ENCODE results near the gene VIPR1.

Gene VIPR1

DNA sequence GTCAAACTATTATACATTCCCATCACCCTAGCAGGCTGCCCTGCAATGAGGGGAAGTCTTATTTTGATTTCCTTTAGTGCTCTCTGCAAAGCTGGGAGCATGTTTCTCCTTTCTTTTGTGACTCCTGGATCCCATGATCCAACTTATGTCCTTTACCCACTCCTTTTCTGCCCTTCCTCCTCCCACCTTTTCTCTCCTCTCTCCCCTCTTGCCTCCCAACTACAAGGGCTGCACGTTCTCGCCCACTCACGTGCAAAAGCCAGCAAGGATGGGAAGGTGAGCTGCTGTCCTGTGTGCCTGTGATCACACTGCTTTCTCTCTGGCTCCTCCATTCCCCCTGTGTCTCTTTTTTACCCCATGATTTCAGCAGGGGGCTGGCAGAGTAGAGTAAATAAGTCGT, 6.1 kb downstream of the VIPR1 start:
- TF ChIP-seq, protein P1, sequence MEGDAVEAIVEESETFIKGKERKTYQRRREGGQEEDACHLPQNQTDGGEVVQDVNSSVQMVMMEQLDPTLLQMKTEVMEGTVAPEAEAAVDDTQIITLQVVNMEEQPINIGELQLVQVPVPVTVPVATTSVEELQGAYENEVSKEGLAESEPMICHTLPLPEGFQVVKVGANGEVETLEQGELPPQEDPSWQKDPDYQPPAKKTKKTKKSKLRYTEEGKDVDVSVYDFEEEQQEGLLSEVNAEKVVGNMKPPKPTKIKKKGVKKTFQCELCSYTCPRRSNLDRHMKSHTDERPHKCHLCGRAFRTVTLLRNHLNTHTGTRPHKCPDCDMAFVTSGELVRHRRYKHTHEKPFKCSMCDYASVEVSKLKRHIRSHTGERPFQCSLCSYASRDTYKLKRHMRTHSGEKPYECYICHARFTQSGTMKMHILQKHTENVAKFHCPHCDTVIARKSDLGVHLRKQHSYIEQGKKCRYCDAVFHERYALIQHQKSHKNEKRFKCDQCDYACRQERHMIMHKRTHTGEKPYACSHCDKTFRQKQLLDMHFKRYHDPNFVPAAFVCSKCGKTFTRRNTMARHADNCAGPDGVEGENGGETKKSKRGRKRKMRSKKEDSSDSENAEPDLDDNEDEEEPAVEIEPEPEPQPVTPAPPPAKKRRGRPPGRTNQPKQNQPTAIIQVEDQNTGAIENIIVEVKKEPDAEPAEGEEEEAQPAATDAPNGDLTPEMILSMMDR (IDR thresholded peaks at IDR 0.05; ENCODE audit: borderline replicate concordance, control extremely low read depth, extremely low read depth, insufficient read depth, missing control alignments) = no peak
- no peak for DNase-seq (ENCODE audit: low spot score)
- in situ Hi-C loops (cut with MboI; ENCODE audit: low sequenced_read_pairs, unreplicated experiment) = no loop called here

DNA sequence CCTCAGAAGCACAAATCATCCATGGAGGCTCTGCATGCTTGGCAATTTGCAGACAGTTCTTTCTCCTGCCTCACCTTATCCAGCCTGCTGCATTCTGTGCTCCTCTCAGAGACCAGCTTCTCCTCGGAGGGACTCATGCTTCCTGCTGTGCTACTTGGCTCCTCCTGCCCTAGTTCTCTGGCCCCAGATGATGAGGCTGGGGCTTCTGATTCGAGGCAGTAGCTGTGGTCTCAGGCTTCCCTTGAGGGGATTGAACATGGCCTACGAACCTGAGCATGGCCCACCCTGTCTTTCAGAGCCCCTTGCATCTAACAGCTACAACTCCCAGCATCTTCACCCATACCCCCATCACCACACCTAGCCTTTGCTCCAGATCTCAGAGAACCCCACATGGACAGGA, 6.7 kb downstream of the VIPR1 start:
- DNase-seq (ENCODE audit: low spot score) = no peak
- in situ Hi-C loops (cut with MboI; ENCODE audit: low sequenced_read_pairs, unreplicated experiment) = no loop called here
- TF ChIP-seq, protein P1 (IDR thresholded peaks at IDR 0.05; ENCODE audit: borderline replicate concordance, control extremely low read depth, extremely low read depth, insufficient read depth, missing control alignments) = no peak

DNA sequence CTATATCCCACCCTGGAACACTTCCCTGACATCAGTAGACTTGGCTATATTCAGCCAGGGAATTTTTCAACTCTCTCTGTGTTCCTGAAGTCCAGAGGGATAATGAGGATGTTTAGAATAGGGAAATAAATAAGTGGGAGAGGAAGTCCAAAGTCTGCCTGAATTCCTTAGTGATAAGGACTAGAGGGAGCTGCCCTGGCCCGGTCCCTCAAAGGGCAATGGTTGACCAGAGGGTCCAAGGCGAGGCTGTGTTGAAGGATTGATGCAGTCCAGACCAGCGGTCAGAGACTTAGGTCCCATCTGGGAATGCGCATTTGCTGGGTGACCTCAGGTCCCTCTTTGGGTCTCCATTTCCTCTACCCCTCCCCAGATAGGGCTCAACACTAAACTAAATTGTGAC, 7.9 kb downstream of the VIPR1 start:
- in situ Hi-C loops (cut with MboI; ENCODE audit: low sequenced_read_pairs, unreplicated experiment) = no loop called here
- TF ChIP-seq, protein P1 (IDR thresholded peaks at IDR 0.05; ENCODE audit: borderline replicate concordance, control extremely low read depth, extremely low read depth, insufficient read depth, missing control alignments) = no peak
- no peak for DNase-seq (ENCODE audit: low spot score)

DNA sequence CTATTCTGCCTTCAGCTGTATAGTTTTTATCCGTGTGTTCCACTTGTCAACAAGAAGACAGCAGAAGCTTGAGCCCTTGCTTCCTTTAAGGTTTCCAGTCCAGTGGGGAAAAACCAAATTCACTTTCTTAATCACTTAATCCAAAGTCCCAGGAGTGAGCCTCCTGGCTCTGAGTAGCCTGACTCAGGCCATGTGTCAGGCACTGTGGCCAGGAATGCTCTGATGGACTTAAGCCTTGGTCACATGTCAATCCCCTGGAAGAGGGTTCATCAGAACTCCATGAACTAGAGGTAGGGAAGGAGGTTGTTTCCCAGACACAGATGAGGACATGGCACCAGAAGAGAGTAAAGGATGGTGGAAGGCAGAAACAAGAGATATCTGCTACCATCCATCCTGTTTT, 8.8 kb downstream of the VIPR1 start:
- DNase-seq (ENCODE audit: low spot score) = no peak
- in situ Hi-C loops (cut with MboI; ENCODE audit: low sequenced_read_pairs, unreplicated experiment) = no loop called here
- TF ChIP-seq, protein P1 (IDR thresholded peaks at IDR 0.05; ENCODE audit: borderline replicate concordance, control extremely low read depth, extremely low read depth, insufficient read depth, missing control alignments) = no peak

DNA sequence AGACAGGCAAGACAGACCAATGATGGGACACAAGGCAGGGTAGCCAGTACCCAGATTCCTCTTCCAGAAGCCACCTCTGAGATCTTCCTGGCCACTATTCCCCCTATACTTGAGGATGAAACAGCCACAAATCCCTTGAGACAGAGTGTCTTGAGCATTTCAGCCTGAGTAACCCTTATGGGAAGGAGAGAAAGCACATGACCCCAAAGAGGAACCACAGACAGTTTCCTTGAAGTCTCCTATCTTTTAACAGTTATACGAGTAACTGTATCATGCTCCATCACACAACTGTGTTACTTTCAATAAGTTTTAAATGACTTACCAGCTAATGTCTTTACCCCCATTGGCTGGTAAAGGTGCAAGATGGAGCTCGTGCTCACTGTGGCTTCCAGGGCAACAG, 9.3 kb downstream of the VIPR1 start:
- DNase-seq (ENCODE audit: low spot score) = no peak
- in situ Hi-C loops (cut with MboI; ENCODE audit: low sequenced_read_pairs, unreplicated experiment) = no loop called here
- TF ChIP-seq, protein P1 (IDR thresholded peaks at IDR 0.05; ENCODE audit: borderline replicate concordance, control extremely low read depth, extremely low read depth, insufficient read depth, missing control alignments) = no peak

DNA sequence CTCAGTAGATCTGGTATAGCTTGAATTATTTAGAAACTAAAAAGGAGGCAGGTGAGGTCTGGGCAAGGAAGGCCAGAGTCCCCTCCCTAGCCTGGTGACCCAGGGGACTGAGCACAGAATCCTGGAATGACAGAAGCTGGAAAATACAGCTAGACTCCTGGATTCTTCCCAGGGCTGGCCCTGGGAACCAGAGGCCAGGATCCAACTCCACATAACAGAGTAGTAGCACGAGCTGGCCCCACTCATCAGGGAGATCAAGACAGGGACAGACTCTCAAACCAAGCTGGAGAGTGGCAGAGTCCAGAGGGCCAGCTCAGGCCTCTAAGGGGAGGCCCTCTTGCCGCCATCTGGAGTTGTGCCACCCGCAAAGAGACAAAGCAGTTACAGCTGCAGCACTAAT, 10.7 kb downstream of the VIPR1 start:
- in situ Hi-C loops (cut with MboI; ENCODE audit: low sequenced_read_pairs, unreplicated experiment) = no loop called here
- TF ChIP-seq, protein P1 (IDR thresholded peaks at IDR 0.05; ENCODE audit: borderline replicate concordance, control extremely low read depth, extremely low read depth, insufficient read depth, missing control alignments) = no peak
- no peak for DNase-seq (ENCODE audit: low spot score)

DNA sequence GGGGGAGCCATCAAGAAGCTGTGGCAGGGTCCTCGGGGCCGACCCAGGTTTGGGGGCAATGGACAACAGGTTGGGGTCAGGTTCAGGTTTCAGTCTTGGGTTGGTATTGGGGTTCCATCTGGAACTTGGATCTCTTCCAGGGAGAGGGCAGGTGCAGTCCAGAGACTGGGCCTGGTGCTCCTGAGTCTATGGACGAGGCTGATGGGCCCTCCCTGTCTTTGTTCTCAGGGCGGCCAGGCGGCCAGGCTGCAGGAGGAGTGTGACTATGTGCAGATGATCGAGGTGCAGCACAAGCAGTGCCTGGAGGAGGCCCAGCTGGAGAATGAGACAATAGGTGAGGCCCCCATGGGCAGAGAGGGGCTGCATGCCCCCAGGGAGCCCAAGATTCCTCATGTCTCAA, 11.1 kb downstream of the VIPR1 start:
- TF ChIP-seq, protein P1 (IDR thresholded peaks at IDR 0.05; ENCODE audit: borderline replicate concordance, control extremely low read depth, extremely low read depth, insufficient read depth, missing control alignments) = no peak
- no peak for DNase-seq (ENCODE audit: low spot score)
- in situ Hi-C loops (cut with MboI; ENCODE audit: low sequenced_read_pairs, unreplicated experiment) = no loop called here
